Pancreas (tissue), 10 donors: ENCODE data around the gene PKLR. TPM values are rescaled to one million over a fixed set of nuclear protein-coding genes. Genes with fewer than 3 reads are reported as not detected.
"Not testable (repeated sequence)": the region's sequence is repeated elsewhere in the genome, so short reads cannot be mapped to it uniquely, and the experiment has no call there.

ENCODE experiments used
- ATAC-seq, 4 donors: fragments of 200-7000 bp; cut with Tn5 transposase; one replicate each; pipeline versions ENCODE4 v1.8.0 to v1.9.1; 2020; ENCODE audit warnings: mild to moderate bottlenecking in 4 of 4, moderate library complexity in 4 of 4
- DNase-seq, 6 donors: peaks; one replicate each; pipeline ENCODE4 v3.0.0-alpha.2; 2020
- FAIRE-seq: peaks from 2 replicates; lab custom pipeline; 2012; peaks lifted over from hg19 to GRCh38; lab: Jason Lieb, UNC
- H3K27ac ChIP-seq, 4 donors: fragments of 200-600 bp; sonication (generic); 1 replicate in 3 of 4; 2 replicates in 1 of 4; pipeline versions ENCODE4 v1.5.0 to v1.8.0; 2020
- H3K27me3 ChIP-seq, 4 donors: fragments of 200-600 bp; one replicate each; pipeline ENCODE4 v1.8.0; 2021
- H3K36me3 ChIP-seq, 3 donors: fragments of 200-600 bp; sonication (generic) in 1 of 3; one replicate each; pipeline versions ENCODE4 v1.5.0 to v1.8.0; 2020 to 2021
- H3K4me1 ChIP-seq, 3 donors: fragments of 200-600 bp; one replicate each; pipeline ENCODE4 v1.8.0; 2021
- H3K4me3 ChIP-seq, 4 donors: fragments of 200-600 bp; sonication (generic) in 2 of 4; one replicate each; pipeline versions ENCODE4 v1.5.0 to v1.8.0; 2020 to 2021
- H3K9me3 ChIP-seq, 4 donors: fragments of 200-600 bp; one replicate each; pipeline ENCODE4 v1.8.0; 2021
- WGBS, 2 donors: extraction: QIAGEN DNeasy Blood & Tissue Kit; methylation state at CpG; one replicate each; pipeline ENCODE4 v1.1.7; 2013; 5-methylcytosine and 5-hydroxymethylcytosine counted together
- intact Hi-C, 3 donors: fragments of 100-400 bp; cut with DNase I; formaldehyde crosslinking; loops; one replicate each; pipeline versions ENCODE4 v1.11.1 to v1.14.2; 2022
- polyA plus RNA-seq, 2 donors: library from polyadenylated mRNA; stranded (reverse); fragments of 200-250 nt; gene quantifications; one replicate each; pipeline ENCODE4 v1.2.3, GENCODE V29; 2013
- total RNA-seq, 6 donors: library from RNA; stranded (reverse); fragmentation: NEBNext Ultra II Directional in 4 of 6; extraction: Animal tissue kit (Norgen Biotek cat#: 25700) in 4 of 6; gene quantifications; one replicate each; pipeline versions ENCODE4 v1.2.1 to v1.2.4, GENCODE V29; 2021 to 2023
- TF ChIP-seq, protein P1 (sequence below), 4 donors: fragments of 200-600 bp; sonication (generic) in 3 of 4; IDR thresholded peaks; one replicate each; pipeline versions ENCODE4 v1.5.0 to v1.8.0; 2021; ENCODE audit warnings: antibody characterized with exemption in 4 of 4
- donor health status: healthy with polysubstance abuse.
- donor health status: DM: no; HTN: no; CAD: no; lungs with moderate emphysema.
- donor health status: DM: no; HTN: no; CAD: no.
- donor health status: control.
- donor health status: control.
- donor health status: Bipolar disorder and iron deficiency.
- donor health status: DM: yes; HTN: yes; CAD: no.
- donor health status: DM: no; HTN: no; CAD: no.
- donor health status: DM: no; HTN: no; CAD: no.
- donor health status: DM: yes; HTN: yes; CAD: no.

The PKLR gene
- total and polyA plus RNA-seq, 8 donors = 0.19 to 0.22 TPM; not detected in 6

DNA sequence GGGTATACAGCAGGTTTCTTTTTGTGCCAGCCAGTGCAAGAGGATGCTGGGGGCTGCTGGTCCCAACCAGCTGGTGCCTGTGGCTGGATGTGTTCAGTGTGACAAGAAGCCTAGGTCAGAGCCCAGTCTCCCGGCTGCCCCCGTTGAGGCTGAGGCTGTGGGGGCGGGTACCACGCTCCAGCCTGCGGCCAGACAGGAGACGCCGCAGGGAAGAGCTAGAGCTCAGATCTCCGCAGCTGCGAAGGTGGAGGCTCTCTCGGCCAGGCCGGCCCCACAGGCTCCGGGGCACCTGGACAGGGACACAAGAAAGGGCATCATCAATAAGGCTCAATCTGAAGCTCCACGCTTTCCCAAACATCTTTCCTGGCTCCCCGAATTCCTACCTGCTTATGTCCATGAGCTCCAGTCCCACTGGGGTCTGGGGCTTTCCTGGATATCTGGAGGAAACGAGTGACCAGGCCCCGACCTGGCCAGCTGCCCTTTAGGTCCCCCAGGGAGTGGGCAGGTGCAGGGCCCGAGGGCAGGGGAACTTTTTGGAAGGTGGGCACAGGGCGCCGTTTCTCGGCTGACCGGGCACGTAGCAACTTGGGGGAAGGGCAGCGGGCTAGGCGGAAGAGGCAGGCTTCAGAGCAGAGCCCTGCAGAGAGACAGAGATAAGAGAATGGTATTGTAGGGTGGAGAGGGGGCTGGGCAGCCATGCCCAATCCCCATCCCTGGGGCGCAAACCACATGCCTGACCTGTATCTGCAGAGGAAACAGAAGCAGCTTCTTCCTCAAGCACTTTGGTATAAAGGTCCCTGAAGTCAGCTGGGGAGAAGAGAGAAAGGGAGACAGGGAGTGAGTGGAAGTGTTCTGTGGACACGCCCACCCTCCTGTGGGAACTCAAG, 53.3 kb downstream of the PKLR start:
- H3K4me3 ChIP-seq = no peak overlapping the region
- TF ChIP-seq, protein P1, sequence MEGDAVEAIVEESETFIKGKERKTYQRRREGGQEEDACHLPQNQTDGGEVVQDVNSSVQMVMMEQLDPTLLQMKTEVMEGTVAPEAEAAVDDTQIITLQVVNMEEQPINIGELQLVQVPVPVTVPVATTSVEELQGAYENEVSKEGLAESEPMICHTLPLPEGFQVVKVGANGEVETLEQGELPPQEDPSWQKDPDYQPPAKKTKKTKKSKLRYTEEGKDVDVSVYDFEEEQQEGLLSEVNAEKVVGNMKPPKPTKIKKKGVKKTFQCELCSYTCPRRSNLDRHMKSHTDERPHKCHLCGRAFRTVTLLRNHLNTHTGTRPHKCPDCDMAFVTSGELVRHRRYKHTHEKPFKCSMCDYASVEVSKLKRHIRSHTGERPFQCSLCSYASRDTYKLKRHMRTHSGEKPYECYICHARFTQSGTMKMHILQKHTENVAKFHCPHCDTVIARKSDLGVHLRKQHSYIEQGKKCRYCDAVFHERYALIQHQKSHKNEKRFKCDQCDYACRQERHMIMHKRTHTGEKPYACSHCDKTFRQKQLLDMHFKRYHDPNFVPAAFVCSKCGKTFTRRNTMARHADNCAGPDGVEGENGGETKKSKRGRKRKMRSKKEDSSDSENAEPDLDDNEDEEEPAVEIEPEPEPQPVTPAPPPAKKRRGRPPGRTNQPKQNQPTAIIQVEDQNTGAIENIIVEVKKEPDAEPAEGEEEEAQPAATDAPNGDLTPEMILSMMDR (IDR thresholded peaks at IDR 0.05) = no peak
- 87 to 88% methylated on average over 26 of the region's 26 CpGs for WGBS, 2 donors
- H3K27ac ChIP-seq = no peak overlapping the region
- FAIRE-seq (no peak), DNase-seq (peak in 1 of 6 donors; percentile 71), ATAC-seq (no peak)
- no peaks in the 10 kb centered on the region for H3K9me3 ChIP-seq
- peaks cover 0 to 8% (median 0%) of the 10 kb centered on the region in 3 donors for H3K4me1 ChIP-seq
- H3K36me3 ChIP-seq = no peaks in the 10 kb centered on the region
- intact Hi-C loops = no loop called here
- H3K27me3 ChIP-seq = no peaks in the 10 kb centered on the region

DNA sequence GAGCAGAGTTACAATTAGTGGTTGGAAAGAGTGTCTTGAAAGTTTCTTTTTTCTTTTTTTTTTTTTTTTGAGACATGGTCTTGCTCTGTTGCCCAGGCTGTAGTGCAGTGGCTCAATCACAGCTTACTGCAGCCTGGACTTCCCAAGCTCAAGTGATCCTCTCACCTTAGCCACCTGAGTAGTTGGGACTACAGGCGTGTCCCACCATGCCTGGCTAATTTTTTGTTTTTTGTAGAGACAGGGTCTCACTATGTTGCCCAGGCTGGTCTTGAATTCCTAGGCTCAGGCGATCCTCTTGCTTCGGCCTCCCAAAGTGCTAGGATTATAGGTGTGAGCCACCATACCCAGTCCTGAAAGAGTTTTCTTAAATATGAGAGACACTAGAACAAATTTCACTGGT, 54.4 kb downstream of the PKLR start:
- not testable (repeated sequence) for H3K4me1 ChIP-seq, FAIRE-seq
- WGBS, 2 donors = 93% methylated on average over 3 of the region's 3 CpGs

DNA sequence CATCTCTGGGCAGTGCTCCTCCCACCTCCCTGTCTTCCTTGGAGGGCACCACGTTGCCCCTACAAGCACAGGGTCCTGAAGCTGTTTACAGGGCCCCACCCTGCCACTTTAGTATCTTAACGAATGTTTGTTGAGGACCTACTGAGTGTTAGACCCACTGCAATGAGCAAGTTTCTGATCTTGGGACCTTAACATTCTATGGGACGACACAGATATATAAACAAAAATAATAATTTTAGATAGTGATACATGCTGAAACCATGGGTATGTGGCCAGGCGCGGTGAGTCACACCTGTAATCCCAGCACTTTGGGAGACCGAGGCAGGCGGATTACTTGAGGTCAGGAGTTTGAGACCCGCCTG, 56.1 kb downstream of the PKLR start:
- intact Hi-C loops = no loop called here
- Histone ChIP-seq H3K4me3 (peak overlapping the region; percentile 43 to 66 (median 54)), H3K4me1 (peaks cover 0 to 4% (median 0%) of the 10 kb centered on the region in 3 donors), H3K9me3 (no peaks in the 10 kb centered on the region), H3K36me3 (no peaks in the 10 kb centered on the region), H3K27ac (peak overlapping the region; percentile 69 to 93 (median 84)), H3K27me3 (no peaks in the 10 kb centered on the region)
- no peak for FAIRE-seq
- TF ChIP-seq, protein P1 (IDR thresholded peaks at IDR 0.05) = no peak
- DNase-seq = peak in 1 of 6 donors; percentile 28
- WGBS, 2 donors = 60 to 62% methylated on average over 8 of the region's 8 CpGs
- ATAC-seq = no peak

More for the DNA sequence above, 54.4 kb downstream of the PKLR start:
- H3K27ac ChIP-seq, H3K36me3 ChIP-seq, H3K9me3 ChIP-seq, H3K4me3 ChIP-seq, DNase-seq, ATAC-seq, H3K27me3 ChIP-seq, intact Hi-C loops: not testable (repeated sequence)

DNA sequence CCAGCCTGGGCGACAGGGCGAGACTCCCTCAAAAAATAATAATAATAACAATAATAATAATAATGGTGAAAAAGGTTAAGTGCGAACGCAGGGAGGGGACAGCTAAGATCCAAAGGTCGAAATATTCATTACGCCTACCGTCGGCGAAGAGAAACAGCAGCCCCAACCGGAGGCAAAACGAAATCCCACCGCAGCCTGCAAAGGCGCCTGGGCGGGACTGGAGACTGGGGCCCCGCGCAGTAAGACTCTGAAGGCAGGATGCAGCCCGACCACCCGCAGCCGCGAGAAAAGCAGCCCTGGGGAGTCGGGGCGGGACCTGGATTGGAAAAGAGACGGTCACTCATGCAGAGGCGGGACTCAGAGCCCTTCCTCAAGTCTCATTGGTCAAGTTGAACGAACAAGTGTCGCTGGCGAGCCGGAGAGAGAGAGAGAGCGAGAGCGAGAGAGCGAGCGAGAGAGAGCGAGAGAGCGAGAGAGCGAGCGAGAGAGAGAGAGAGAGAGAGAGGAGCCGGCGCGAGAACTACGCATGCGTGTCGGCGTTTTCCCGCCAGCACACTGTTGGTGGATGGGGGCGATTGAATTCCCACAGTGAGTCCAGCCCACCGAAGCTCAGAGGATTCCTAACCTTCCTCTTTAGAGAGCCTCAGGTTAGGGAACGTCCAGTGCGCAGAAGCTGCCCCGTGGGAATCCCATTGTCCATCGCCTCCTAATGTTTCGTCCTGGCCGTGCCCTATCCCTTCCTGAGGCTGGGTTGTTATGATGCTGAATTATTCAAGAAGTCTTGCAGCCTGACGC, 56.7 kb downstream of the PKLR start:
- peak; percentile 91 to 94 (median 92) for ATAC-seq
- intact Hi-C loops = no loop called here
- H3K27me3 ChIP-seq = no peaks in the 10 kb centered on the region
- peak overlapping the region; percentile 43 to 66 (median 54) for H3K4me3 ChIP-seq
- TF ChIP-seq, protein P1 (IDR thresholded peaks at IDR 0.05) = no peak
- whole genome bisulfite sequencing, 2 donors = 0 to 1% methylated on average over 53 of the region's 53 CpGs
- no peaks in the 10 kb centered on the region for H3K9me3 ChIP-seq
- H3K27ac ChIP-seq = peak overlapping the region; percentile 69 to 93 (median 84)
- peaks cover 0 to 4% (median 0%) of the 10 kb centered on the region in 3 donors for H3K4me1 ChIP-seq
- FAIRE-seq = no peak
- H3K36me3 ChIP-seq = no peaks in the 10 kb centered on the region
- peak; percentile 88 to 97 (median 96) for DNase-seq

DNA sequence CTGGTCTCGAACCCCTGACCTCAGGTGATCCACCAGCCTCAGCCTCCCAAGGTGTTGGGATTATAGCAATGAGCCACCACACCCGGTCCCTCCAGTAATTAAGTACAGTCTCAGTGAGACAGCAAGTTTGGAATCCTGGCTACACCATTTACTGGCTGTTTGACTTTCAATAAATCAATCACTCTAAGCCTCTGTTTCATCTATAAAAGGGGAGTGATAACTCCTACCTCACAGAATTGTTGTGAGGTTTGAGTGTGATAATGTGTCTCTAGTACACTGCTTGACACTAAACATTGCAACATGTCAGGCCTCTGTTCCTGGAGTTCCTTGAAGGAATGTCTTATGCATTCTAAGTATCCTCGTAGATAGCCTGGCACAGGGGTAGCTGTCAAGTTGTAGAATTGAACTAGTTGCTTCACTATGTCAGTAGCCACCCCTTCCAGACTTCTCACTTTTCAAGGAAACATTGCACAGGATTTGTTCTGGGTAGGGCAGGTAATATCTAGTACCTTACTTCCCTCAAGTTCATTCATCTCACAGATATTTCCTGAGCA, 58.4 kb downstream of the PKLR start:
- H3K27me3 ChIP-seq = no peaks in the 10 kb centered on the region
- H3K4me3 ChIP-seq = peak overlapping the region in 2 of 4 donors; percentile 59 to 66
- H3K36me3 ChIP-seq = no peaks in the 10 kb centered on the region
- FAIRE-seq (no peak), DNase-seq (no peak), ATAC-seq (no peak)
- no peaks in the 10 kb centered on the region for H3K9me3 ChIP-seq
- peaks cover 0 to 4% (median 0%) of the 10 kb centered on the region in 3 donors for H3K4me1 ChIP-seq
- TF ChIP-seq, protein P1 (IDR thresholded peaks at IDR 0.05) = no peak
- intact Hi-C loops = no loop called here
- no peak overlapping the region for H3K27ac ChIP-seq
- 67 to 70% methylated on average over 3 of the region's 3 CpGs for WGBS, 2 donors
